ENCODE results near the gene EPHA3.

DNA sequence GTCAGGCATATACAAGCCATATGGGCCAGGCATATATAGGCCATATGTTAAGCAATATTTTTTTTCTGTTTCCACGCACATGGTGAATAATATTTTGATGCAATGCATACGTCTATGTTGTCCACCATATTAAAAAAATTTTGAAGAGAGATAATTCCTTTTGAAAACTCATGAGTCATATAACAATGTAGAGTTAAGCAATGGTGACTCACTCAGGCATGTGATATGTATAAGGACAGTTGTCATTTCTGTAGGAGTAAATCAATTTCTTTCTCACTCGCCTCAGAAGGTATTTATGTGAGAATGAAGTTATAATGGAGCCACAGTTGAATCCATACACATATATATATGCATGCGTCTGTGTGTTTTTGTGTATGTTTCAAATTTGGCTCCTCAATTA is 272.6 kb downstream of the EPHA3 start:
- TF ChIP-seq EZH2 (IDR thresholded peaks at IDR 0.05; ENCODE audit: borderline replicate concordance, low read depth, low read length, poor library complexity, severe bottlenecking) (no peak), CTCF (conservative IDR thresholded peaks at IDR 0.05; ENCODE audit: low read depth, low read length) (no peak)

Data from A673 (cell line).